Astrocyte of the spinal cord (primary cell): Measurements from ENCODE around the gene MYBPH.

Source experiments
- DNase-seq: peaks from one replicate; pipeline ENCODE4 v3.0.0; 2011; ENCODE audit warnings: low read depth, low spot score
- H3K4me3 ChIP-seq: 2 replicates; pipeline ENCODE4 v1.5.1; 2011; ENCODE audit warnings: low read depth, mild to moderate bottlenecking, low read length, moderate library complexity
- in situ Hi-C: cut with HindIII; loops from 2 replicates; pipeline ENCODE4 v1.10.0; 2017; ENCODE audit warnings: low sequenced_read_pairs
- TF ChIP-seq, protein P1 (sequence below): IDR thresholded peaks from 2 replicates; pipeline ENCODE4 v1.5.1; 2012; ENCODE audit warnings: low read depth, mild to moderate bottlenecking, low read length, inconsistent platforms

The MYBPH gene

DNA sequence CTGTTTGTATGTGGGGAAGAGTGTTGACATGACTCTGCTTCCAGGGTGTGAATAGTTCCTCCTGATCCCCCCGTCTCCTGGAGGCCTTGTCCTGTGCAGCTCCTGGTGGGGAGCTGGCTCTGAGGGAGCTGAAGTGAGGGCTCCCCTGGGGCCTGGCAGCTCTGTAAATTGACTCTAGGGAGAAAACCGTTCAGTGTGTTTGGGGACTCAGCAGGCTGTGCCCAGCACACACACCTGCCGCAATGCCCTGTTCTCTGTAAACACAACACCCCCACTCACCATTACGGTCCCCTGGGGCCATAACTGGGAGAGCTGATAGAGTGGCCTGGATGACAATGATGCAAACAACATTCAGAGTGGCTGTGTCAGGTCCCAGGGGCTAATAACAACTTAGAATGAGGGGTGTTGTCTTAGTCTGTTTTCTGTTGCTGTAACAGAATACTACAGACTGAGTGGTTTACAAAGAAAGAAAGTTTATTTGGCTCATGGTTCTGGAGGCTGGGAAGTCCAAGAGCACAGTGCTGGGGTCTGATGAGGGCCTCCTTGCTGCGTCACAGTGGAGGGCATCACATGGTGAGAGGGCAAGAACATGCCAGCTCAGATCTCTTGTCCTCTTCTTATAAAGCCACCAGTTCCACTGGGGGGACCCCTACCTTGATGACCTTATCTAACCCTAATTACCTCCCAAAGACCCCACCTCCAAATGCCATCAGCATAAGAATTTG lies 32.8 kb downstream of the MYBPH start:
- no peak overlapping the region for H3K4me3 ChIP-seq
- in situ Hi-C loops = no loop called here
- DNase-seq = no peak
- TF ChIP-seq, protein P1, sequence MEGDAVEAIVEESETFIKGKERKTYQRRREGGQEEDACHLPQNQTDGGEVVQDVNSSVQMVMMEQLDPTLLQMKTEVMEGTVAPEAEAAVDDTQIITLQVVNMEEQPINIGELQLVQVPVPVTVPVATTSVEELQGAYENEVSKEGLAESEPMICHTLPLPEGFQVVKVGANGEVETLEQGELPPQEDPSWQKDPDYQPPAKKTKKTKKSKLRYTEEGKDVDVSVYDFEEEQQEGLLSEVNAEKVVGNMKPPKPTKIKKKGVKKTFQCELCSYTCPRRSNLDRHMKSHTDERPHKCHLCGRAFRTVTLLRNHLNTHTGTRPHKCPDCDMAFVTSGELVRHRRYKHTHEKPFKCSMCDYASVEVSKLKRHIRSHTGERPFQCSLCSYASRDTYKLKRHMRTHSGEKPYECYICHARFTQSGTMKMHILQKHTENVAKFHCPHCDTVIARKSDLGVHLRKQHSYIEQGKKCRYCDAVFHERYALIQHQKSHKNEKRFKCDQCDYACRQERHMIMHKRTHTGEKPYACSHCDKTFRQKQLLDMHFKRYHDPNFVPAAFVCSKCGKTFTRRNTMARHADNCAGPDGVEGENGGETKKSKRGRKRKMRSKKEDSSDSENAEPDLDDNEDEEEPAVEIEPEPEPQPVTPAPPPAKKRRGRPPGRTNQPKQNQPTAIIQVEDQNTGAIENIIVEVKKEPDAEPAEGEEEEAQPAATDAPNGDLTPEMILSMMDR = no peak

DNA sequence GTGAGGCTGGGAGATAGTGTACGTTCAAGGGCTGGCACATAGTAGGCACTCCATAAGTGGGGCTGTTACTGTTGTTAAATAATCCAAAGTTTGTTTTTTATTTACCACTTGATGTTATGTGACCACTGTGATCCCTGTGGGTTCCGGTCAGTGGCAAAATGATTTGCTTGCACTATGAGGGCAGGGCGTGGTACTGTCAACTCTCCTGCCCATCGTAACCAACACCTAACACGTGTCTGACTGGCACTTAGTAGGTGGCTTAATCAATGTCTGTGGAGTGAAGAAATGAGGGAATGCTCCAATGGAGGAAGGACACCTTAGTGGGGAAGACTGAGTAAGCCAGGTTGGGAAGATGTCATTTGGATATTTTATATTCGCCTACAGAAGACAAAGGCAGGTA lies 33.5 kb downstream of the MYBPH start:
- DNase-seq = no peak
- TF ChIP-seq, protein P1 = no peak
- no peak overlapping the region for H3K4me3 ChIP-seq
- in situ Hi-C loops = no loop called here

DNA sequence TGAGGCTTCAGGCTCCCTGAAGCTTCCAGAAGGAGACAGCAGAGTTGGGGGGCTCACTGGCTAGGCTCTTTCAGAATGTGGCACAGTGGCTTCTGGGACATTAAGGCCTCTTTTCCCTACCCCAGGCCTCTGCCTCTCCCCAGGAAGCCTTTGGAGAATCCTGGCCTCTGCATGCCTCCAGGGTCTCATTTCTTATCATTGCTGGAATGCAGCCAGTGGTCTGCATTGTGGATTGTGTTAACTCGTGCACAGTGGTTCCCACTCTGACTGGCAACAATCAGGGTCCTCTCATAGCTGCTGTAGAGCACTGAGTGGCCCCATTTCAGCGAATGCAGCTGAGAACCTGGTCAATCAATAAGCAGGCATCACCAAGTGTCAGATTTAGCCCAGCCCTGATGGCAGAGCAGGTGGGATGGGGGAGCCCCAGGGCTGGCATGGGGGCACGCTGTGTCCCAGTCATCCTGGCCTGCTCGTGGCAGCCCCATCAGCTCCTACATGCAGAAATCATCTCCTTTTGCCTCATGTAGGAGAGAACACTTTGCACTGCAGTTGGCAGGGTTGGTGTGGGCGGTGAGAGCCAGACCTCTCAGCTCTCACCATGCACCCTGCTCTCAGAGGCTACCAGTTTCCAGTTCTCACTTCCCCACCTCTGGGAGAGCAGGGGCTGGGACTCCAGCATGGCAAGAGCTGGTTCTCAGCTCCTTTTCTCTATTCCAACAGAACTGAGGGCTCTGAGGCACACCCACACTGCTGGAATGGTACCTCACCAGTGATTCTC lies 34.7 kb downstream of the MYBPH start:
- TF ChIP-seq, protein P1 = no peak
- no peak for DNase-seq
- in situ Hi-C loops = no loop called here
- H3K4me3 ChIP-seq = no peak overlapping the region

DNA sequence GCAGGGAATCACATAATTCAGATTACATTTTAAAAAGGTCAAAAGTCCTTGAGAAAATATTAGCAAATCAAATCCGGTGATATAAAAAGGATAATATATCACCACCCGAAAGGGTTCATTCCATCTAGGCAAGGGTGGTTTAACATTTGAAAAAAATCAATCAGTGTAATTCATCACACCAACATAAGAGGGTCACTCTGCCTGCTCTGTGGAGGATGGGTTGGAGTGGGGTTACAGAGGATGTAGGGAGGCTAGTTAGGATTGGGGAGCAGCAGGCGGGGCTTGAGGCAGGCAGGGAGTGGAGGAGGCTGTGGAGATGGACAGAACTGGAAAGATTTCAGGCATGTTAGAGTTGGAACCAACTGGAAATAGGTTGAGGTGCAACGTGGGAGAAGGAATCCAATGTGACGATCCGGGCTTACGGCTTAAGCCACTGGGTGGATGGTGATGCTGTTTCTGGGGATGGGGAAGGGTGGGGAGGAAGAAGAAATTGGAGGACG lies 35.6 kb downstream of the MYBPH start:
- no peak for DNase-seq
- in situ Hi-C loops = no loop called here

DNA sequence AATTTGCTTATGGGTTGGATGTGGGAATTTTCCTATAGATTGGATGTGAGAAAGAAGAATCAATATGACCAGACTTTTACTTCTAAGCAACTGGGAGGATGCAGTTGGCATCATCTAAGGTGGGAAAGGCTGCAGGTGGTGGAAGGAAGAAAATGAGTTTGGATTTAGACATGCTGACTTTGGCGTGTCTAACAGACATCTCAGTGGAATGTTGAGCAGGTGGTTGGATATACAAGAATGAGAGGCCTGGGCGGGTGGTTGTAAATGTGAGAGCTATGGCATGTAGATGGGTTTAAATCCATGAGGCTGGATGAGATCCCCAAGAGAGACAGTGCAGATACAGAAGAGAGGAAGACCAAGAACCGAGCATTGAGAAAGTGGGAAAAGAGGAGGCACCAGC lies 37.6 kb downstream of the MYBPH start:
- no peak overlapping the region for H3K4me3 ChIP-seq
- in situ Hi-C loops = no loop called here
- TF ChIP-seq, protein P1 = no peak
- DNase-seq = no peak

More for the DNA sequence above, 35.6 kb downstream of the MYBPH start:
- H3K4me3 ChIP-seq = no peak overlapping the region
- TF ChIP-seq, protein P1 = no peak

DNA sequence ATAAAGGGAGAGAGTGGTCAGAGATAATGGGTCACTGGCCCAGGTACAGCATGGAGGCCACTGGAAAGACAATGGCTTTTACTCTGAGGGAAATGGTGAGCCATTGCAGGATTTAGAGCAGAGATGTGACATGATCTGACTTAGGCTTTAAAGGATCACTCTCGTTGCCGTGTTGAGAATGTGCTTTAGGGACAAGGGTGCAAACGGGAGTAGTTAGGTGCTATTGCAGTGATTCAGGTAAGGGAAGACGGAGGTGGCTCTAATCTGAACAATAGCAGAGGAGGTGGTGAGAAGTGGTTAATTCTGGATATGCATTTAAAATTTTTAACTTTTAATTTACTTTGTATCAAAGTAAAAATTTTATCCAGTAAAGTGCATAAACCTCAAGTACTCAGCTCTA lies 38.3 kb downstream of the MYBPH start:
- no peak for DNase-seq
- no peak overlapping the region for H3K4me3 ChIP-seq
- TF ChIP-seq, protein P1 = no peak
- in situ Hi-C loops = no loop called here
